ENCODE measurements around the gene CD82. TPM values are rescaled to one million over a fixed set of nuclear protein-coding genes. Genes with fewer than 3 reads are reported as not detected.

The CD82 gene
- total and polyA plus RNA-seq, 2 of the 8 experiments (the other 6 are each of a cell fraction or from before 2014, with no cell fraction given), result 7.9 to 10.3 TPM

DNA sequence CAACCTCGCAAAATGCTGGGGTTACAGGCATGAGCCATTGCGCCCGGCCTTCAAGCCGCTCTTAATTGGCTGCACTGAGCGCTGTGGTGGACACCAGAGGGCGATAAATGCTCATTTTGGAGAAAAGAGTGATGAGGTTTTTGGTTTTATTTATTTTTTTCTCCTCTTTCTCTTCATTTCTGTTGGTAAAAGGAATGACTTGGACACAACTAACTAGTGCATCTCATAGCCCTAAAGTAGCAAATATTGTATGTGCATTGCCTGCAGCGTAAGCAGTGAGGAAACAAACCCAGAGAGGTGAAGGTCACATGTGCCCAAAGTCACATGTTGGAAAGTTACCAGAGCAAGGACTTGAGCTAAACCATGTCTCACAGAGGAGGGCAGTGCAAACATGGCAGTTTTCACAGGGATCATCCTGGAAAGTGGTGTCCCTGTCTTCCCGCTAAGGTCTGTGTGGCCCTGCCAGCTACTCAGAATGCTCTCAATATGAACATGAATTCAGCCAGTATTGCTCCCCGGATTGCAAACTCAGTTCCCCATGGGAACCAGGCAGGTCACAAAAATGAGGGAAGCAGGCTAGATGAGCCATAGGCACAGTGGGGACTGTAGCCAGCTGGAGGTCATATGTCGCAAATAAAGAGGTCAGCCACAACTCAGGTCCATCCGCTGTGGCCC, 8.6 kb upstream of the CD82 start (continued):
- TF ChIP-seq, protein P1, sequence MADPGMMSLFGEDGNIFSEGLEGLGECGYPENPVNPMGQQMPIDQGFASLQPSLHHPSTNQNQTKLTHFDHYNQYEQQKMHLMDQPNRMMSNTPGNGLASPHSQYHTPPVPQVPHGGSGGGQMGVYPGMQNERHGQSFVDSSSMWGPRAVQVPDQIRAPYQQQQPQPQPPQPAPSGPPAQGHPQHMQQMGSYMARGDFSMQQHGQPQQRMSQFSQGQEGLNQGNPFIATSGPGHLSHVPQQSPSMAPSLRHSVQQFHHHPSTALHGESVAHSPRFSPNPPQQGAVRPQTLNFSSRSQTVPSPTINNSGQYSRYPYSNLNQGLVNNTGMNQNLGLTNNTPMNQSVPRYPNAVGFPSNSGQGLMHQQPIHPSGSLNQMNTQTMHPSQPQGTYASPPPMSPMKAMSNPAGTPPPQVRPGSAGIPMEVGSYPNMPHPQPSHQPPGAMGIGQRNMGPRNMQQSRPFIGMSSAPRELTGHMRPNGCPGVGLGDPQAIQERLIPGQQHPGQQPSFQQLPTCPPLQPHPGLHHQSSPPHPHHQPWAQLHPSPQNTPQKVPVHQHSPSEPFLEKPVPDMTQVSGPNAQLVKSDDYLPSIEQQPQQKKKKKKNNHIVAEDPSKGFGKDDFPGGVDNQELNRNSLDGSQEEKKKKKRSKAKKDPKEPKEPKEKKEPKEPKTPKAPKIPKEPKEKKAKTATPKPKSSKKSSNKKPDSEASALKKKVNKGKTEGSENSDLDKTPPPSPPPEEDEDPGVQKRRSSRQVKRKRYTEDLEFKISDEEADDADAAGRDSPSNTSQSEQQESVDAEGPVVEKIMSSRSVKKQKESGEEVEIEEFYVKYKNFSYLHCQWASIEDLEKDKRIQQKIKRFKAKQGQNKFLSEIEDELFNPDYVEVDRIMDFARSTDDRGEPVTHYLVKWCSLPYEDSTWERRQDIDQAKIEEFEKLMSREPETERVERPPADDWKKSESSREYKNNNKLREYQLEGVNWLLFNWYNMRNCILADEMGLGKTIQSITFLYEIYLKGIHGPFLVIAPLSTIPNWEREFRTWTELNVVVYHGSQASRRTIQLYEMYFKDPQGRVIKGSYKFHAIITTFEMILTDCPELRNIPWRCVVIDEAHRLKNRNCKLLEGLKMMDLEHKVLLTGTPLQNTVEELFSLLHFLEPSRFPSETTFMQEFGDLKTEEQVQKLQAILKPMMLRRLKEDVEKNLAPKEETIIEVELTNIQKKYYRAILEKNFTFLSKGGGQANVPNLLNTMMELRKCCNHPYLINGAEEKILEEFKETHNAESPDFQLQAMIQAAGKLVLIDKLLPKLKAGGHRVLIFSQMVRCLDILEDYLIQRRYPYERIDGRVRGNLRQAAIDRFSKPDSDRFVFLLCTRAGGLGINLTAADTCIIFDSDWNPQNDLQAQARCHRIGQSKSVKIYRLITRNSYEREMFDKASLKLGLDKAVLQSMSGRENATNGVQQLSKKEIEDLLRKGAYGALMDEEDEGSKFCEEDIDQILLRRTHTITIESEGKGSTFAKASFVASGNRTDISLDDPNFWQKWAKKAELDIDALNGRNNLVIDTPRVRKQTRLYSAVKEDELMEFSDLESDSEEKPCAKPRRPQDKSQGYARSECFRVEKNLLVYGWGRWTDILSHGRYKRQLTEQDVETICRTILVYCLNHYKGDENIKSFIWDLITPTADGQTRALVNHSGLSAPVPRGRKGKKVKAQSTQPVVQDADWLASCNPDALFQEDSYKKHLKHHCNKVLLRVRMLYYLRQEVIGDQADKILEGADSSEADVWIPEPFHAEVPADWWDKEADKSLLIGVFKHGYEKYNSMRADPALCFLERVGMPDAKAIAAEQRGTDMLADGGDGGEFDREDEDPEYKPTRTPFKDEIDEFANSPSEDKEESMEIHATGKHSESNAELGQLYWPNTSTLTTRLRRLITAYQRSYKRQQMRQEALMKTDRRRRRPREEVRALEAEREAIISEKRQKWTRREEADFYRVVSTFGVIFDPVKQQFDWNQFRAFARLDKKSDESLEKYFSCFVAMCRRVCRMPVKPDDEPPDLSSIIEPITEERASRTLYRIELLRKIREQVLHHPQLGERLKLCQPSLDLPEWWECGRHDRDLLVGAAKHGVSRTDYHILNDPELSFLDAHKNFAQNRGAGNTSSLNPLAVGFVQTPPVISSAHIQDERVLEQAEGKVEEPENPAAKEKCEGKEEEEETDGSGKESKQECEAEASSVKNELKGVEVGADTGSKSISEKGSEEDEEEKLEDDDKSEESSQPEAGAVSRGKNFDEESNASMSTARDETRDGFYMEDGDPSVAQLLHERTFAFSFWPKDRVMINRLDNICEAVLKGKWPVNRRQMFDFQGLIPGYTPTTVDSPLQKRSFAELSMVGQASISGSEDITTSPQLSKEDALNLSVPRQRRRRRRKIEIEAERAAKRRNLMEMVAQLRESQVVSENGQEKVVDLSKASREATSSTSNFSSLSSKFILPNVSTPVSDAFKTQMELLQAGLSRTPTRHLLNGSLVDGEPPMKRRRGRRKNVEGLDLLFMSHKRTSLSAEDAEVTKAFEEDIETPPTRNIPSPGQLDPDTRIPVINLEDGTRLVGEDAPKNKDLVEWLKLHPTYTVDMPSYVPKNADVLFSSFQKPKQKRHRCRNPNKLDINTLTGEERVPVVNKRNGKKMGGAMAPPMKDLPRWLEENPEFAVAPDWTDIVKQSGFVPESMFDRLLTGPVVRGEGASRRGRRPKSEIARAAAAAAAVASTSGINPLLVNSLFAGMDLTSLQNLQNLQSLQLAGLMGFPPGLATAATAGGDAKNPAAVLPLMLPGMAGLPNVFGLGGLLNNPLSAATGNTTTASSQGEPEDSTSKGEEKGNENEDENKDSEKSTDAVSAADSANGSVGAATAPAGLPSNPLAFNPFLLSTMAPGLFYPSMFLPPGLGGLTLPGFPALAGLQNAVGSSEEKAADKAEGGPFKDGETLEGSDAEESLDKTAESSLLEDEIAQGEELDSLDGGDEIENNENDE (IDR thresholded peaks at IDR 0.05; ENCODE audit: insufficient replicate concordance, low read length), result no peak
- TF ChIP-seq SUZ12 (IDR thresholded peaks at IDR 0.05; ENCODE audit: low read length) (no peak), HDAC6 (IDR thresholded peaks at IDR 0.05; ENCODE audit: low read depth, low read length) (no peak), POU5F1 (IDR thresholded peaks at IDR 0.05; ENCODE audit: low read depth, low read length) (no peak), TEAD4 (IDR thresholded peaks at IDR 0.05; ENCODE audit: low read depth, low read length) (no peak), ZNF274 (IDR thresholded peaks at IDR 0.05; ENCODE audit: borderline replicate concordance, extremely low read depth, low read length) (no peak), BACH1 (IDR thresholded peaks at IDR 0.05; ENCODE audit: low read length) (no peak)
- TF ChIP-seq, protein P2, sequence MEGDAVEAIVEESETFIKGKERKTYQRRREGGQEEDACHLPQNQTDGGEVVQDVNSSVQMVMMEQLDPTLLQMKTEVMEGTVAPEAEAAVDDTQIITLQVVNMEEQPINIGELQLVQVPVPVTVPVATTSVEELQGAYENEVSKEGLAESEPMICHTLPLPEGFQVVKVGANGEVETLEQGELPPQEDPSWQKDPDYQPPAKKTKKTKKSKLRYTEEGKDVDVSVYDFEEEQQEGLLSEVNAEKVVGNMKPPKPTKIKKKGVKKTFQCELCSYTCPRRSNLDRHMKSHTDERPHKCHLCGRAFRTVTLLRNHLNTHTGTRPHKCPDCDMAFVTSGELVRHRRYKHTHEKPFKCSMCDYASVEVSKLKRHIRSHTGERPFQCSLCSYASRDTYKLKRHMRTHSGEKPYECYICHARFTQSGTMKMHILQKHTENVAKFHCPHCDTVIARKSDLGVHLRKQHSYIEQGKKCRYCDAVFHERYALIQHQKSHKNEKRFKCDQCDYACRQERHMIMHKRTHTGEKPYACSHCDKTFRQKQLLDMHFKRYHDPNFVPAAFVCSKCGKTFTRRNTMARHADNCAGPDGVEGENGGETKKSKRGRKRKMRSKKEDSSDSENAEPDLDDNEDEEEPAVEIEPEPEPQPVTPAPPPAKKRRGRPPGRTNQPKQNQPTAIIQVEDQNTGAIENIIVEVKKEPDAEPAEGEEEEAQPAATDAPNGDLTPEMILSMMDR (IDR thresholded peaks at IDR 0.05; ENCODE audit: control extremely low read depth in 1 of 3, insufficient read depth in 1 of 3, low read depth in 1 of 3, low read length in 3 of 3), result peak; percentile 63 to 72 (median 71)
